Hepatocyte (in vitro differentiated cells): ENCODE measurements around the gene LATS2. TPM values are rescaled to one million over a fixed set of nuclear protein-coding genes. Genes with fewer than 3 reads are reported as not detected.

Source experiments
- DNase-seq: peaks from one replicate; pipeline ENCODE4 v3.0.0-alpha.2; 2016; ENCODE audit warnings: low spot score
- H2AFZ ChIP-seq: fragments of 200-600 bp; sonication (generic); 2 replicates; pipeline ENCODE4 v1.6.0; 2016; ENCODE audit warnings: antibody characterized with exemption, mild to moderate bottlenecking
- H3K27ac ChIP-seq: fragments of 200-600 bp; sonication (generic); 2 replicates; pipeline ENCODE4 v1.5.1; 2016; ENCODE audit warnings: mild to moderate bottlenecking
- H3K27me3 ChIP-seq: fragments of 200-600 bp; sonication (generic); 2 replicates; pipeline ENCODE4 v1.6.1; 2016
- H3K36me3 ChIP-seq: fragments of 200-600 bp; sonication (generic); replicated peaks from 2 replicates; pipeline ENCODE4 v1.5.1; 2016; ENCODE audit warnings: low read depth; ENCODE audit not compliant: insufficient read depth
- H3K4me1 ChIP-seq: fragments of 200-600 bp; sonication (generic); 2 replicates; pipeline ENCODE4 v1.5.1; 2016; ENCODE audit warnings: mild to moderate bottlenecking, moderate library complexity; ENCODE audit not compliant: insufficient read depth
- H3K4me2 ChIP-seq: fragments of 200-600 bp; sonication (generic); 2 replicates; pipeline ENCODE4 v1.6.0; 2016
- H3K4me3 ChIP-seq: fragments of 200-600 bp; sonication (generic); 2 replicates; pipeline ENCODE4 v1.5.1; 2016; ENCODE audit warnings: mild to moderate bottlenecking
- H3K79me2 ChIP-seq: fragments of 200-600 bp; sonication (generic); 2 replicates; pipeline ENCODE4 v1.6.0; 2017; ENCODE audit warnings: mild to moderate bottlenecking
- H3K9me2 ChIP-seq: fragments of 200-600 bp; sonication (generic); replicated peaks from 2 replicates; pipeline ENCODE4 v1.6.0; 2017; ENCODE audit warnings: mild to moderate bottlenecking; ENCODE audit not compliant: insufficient read depth
- H3K9me3 ChIP-seq: fragments of 200-600 bp; sonication (generic); 2 replicates; pipeline ENCODE4 v1.5.1; 2016; ENCODE audit warnings: low read depth, mild to moderate bottlenecking
- H4K20me1 ChIP-seq: fragments of 200-600 bp; sonication (generic); 2 replicates; pipeline ENCODE4 v1.6.0; 2016; ENCODE audit warnings: mild to moderate bottlenecking; ENCODE audit not compliant: insufficient read depth, poor library complexity, severe bottlenecking
- CTCF ChIP-seq: fragments of 200-600 bp; sonication (generic); IDR thresholded peaks from 2 replicates; pipeline ENCODE4 v1.5.1; 2016; ENCODE audit warnings: antibody characterized with exemption, mild to moderate bottlenecking; ENCODE audit not compliant: poor library complexity
- EZH2 ChIP-seq: fragments of 200-600 bp; sonication (generic); IDR thresholded peaks from 2 replicates; pipeline ENCODE4 v1.6.1; 2016; ENCODE audit warnings: antibody characterized with exemption, mild to moderate bottlenecking, borderline replicate concordance
- EZH2phosphoT487 ChIP-seq: fragments of 200-600 bp; sonication (generic); IDR thresholded peaks from one replicate; pipeline ENCODE4 v1.6.1; 2018; ENCODE audit warnings: antibody characterized with exemption, mild to moderate bottlenecking, low read depth, moderate library complexity; ENCODE audit not compliant: unreplicated experiment, severe bottlenecking
- WGBS: methylation state at CpG from one replicate; pipeline ENCODE4 v1.1.6; 2016; ENCODE audit warnings: low lambda C conversion rate; ENCODE audit errors: missing lambda C conversion rate; 5-methylcytosine and 5-hydroxymethylcytosine counted together
- polyA plus RNA-seq: library from polyadenylated mRNA; unstranded; fragments of >200 nt; fragmentation: Nextera tagmentation; extraction: Ambion mirVana; gene quantifications from 2 replicates; pipeline ENCODE4 v1.2.1, GENCODE V29; 2016
- total RNA-seq: library from RNA; depleted of rRNA; stranded (reverse); fragments of >200 nt; gene quantifications from 2 replicates; pipeline ENCODE4 v1.2.3, GENCODE V29; 2014

The LATS2 gene
- total and polyA plus RNA-seq, 2 experiments from 2014 or later: 6.2 to 15.5 TPM

GRCh38 chr13:21047591-21048282, 13.6 kb downstream of the LATS2 start:
- Histone ChIP-seq H3K79me2 (peaks cover 86% of the 10 kb centered on the region), H3K36me3 (no peaks in the 10 kb centered on the region), H4K20me1 (peaks cover 82% of the 10 kb centered on the region), H3K9me2 (no peaks in the 10 kb centered on the region), H3K27me3 (no peaks in the 10 kb centered on the region), H3K4me2 (no peak overlapping the region), H3K4me1 (peaks cover 7% of the 10 kb centered on the region), H2AFZ (no peak overlapping the region), H3K9me3 (no peaks in the 10 kb centered on the region), H3K4me3 (no peak overlapping the region), H3K27ac (no peak overlapping the region)
- TF ChIP-seq EZH2phosphoT487 (no peak), CTCF (no peak), EZH2 (no peak)
- no peak for DNase-seq
- 77% methylated on average over 10 of the region's 10 CpGs for WGBS

GRCh38 chr13:21047087-21047486, 14.3 kb downstream of the LATS2 start:
- Histone ChIP-seq H3K36me3 (no peaks in the 10 kb centered on the region), H3K79me2 (peaks cover 85% of the 10 kb centered on the region), H3K4me3 (no peak overlapping the region), H3K27ac (no peak overlapping the region), H3K9me2 (no peaks in the 10 kb centered on the region), H3K9me3 (no peaks in the 10 kb centered on the region), H3K4me1 (peaks cover 7% of the 10 kb centered on the region), H3K4me2 (no peak overlapping the region), H2AFZ (no peak overlapping the region), H4K20me1 (peaks cover 77% of the 10 kb centered on the region), H3K27me3 (no peaks in the 10 kb centered on the region)
- no peak for DNase-seq
- TF ChIP-seq EZH2phosphoT487 (no peak), CTCF (no peak)
- 95% methylated on average over 9 of the region's 9 CpGs for WGBS

- Histone ChIP-seq H3K27ac (no peak overlapping the region), H3K9me3 (no peaks in the 10 kb centered on the region), H3K9me2 (no peaks in the 10 kb centered on the region), H3K4me3 (no peak overlapping the region), H3K4me2 (no peak overlapping the region), H3K36me3 (no peaks in the 10 kb centered on the region), H3K27me3 (no peaks in the 10 kb centered on the region), H2AFZ (no peak overlapping the region), H4K20me1 (peaks cover 75% of the 10 kb centered on the region), H3K4me1 (peaks cover 7% of the 10 kb centered on the region), H3K79me2 (peaks cover 85% of the 10 kb centered on the region)
- 90% methylated on average over 7 of the region's 7 CpGs for WGBS
- TF ChIP-seq EZH2: no peak
- TF ChIP-seq CTCF: no peak
- no peak for TF ChIP-seq EZH2phosphoT487
- no peak for DNase-seq
Measured at GRCh38 chr13:21046203-21046602, 15.2 kb downstream of the LATS2 start.

- Histone ChIP-seq H3K27ac (no peak overlapping the region), H4K20me1 (peaks cover 74% of the 10 kb centered on the region)
- 92% methylated on average over 5 of the region's 5 CpGs for WGBS
Measured at GRCh38 chr13:21045100-21045499, 16.3 kb downstream of the LATS2 start.

More at GRCh38 chr13:21045100-21045499, 16.3 kb downstream of the LATS2 start:
- Histone ChIP-seq H3K9me3 (no peaks in the 10 kb centered on the region), H3K79me2 (peaks cover 85% of the 10 kb centered on the region), H3K9me2 (no peaks in the 10 kb centered on the region), H3K4me2 (no peak overlapping the region), H2AFZ (no peak overlapping the region), H3K4me3 (no peak overlapping the region), H3K4me1 (peaks cover 7% of the 10 kb centered on the region), H3K36me3 (no peaks in the 10 kb centered on the region), H3K27me3 (no peaks in the 10 kb centered on the region)
- TF ChIP-seq EZH2: no peak
- no peak for TF ChIP-seq CTCF
- TF ChIP-seq EZH2phosphoT487: no peak
- DNase-seq: no peak
